ENCODE data around the gene MED28.
"Not testable (repeated sequence)": the region's sequence is repeated elsewhere in the genome, so short reads cannot be mapped to it uniquely, and the experiment has no call there.

MED28 gene

GRCh38 chr4:17614416-17615299, at the start of gene MED28:
Gene MED28, plus strand, starts transcription at chr4:17614641. Its CDS starts 14 bp downstream, at chr4:17614655.
- peak; percentile 95 for DNase-seq (ENCODE audit: low spot score)

GRCh38 chr4:17565846-17566245, 48.6 kb upstream of the MED28 start:
- DNase-seq (ENCODE audit: low spot score) = no peak

DNA sequence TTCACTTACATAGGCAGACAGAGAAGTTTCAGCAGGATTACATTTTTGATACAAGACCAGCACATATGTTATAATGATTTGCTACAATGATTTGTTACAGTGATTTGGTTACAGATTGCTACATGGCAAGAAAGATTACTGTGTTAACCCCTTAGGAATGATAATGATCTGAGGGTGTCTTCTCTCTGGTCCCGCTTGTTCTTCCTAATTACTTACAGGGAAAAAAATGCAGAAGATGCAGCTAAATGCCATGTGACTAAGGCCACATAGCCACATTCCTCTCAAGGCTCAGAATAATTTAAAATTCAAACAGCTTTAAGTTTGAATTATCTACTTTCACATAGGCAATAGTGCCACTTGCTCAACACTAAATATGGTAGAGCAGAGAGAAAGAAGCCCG, 47.2 kb upstream of the MED28 start:
- no peak for DNase-seq (ENCODE audit: low spot score)

DNA sequence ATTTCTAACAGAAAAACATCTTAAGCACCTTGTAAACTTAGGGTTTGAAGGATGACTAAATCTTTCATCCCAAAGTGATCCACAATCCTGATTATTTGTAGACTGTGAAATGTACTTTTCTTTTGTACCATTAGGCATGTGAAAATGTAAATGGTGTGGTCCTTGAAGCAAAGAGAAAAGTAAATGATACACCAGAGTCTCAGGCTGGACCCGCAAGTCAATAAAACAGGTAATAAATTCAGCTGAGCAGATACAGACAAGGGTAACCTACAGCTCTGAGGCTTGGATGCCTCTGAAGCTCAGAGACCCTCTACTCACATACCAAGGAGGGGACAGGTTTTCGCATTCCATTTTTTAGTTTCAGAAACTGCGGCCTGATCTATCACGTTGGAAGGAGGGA, 40.2 kb upstream of the MED28 start:
- DNase-seq (ENCODE audit: low spot score) = no peak

- DNase-seq (ENCODE audit: low spot score) = not testable (repeated sequence)
Measured at GRCh38 chr4:17575177-17575576, 39.3 kb upstream of the MED28 start.

DNA sequence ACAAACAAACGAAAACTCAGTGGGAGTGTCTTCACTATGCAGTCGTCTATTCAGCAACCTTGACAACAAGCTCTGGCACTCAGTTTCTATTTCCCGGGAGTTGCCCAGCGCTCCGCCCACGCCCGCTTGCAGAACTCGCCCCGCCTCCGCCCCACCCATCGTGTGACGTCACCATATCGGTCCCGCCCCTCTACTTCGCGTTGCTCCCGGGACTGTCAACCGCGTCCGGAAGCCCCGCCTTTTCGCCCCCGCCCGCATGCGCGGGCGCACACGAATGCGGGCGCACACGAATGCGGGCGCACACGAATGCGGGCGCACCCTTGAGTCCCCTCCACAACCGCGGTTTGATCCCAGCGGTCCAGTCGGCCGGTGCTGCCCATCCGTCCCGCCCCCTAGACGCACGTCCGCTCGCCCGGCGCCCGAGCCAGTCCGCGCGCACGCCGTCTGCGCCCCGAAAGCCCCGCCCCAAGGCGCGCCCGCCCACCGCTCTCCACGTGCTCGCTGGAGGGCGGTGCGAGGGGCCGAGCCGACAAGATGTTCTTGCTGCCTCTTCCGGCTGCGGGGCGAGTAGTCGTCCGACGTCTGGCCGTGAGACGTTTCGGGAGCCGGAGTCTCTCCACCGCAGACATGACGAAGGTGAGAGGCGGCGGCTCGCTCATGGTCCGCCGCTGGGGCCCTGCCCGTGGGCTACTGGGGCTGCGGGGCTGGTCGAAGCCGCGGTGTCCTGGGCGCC, 37.3 kb upstream of the MED28 start, which contains the start of gene LAP3:
TSS of gene LAP3 (plus strand) at position 267 of the 733 bp plus-strand sequence. CDS start at position 535, 268 bp downstream.
- peak; percentile 92 for DNase-seq (ENCODE audit: low spot score)

- peak; percentile 21 for DNase-seq (ENCODE audit: low spot score)
Measured at GRCh38 chr4:17577665-17578481, 36.6 kb upstream of the MED28 start.

DNA sequence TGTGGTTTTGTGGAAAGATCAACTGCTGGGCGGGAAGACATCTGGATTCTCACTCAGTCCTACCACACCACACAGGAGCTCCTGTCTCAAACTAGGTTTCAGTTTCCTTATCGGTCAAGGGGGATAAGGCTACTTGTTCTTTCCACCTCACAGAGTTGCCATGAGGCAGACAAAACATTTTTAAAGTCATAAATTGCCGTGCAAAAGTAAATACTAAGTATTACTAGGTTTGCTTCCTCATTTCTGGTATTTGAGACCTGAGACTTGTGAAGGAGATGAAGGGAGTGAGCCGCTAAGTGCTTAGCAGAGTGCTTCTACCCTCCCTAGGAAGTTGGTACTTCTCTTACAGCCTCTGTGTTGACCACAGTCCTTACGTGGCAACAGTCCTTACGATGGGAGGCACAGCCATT, 36.0 kb upstream of the MED28 start:
- no peak for DNase-seq (ENCODE audit: low spot score)

- DNase-seq (ENCODE audit: low spot score) = no peak
Measured at GRCh38 chr4:17580969-17581368, 33.5 kb upstream of the MED28 start.

- no peak for DNase-seq (ENCODE audit: low spot score)
Measured at GRCh38 chr4:17583276-17583675, 31.2 kb upstream of the MED28 start.

- no peak for DNase-seq (ENCODE audit: low spot score)
Measured at GRCh38 chr4:17583941-17584340, 30.5 kb upstream of the MED28 start.

DNA sequence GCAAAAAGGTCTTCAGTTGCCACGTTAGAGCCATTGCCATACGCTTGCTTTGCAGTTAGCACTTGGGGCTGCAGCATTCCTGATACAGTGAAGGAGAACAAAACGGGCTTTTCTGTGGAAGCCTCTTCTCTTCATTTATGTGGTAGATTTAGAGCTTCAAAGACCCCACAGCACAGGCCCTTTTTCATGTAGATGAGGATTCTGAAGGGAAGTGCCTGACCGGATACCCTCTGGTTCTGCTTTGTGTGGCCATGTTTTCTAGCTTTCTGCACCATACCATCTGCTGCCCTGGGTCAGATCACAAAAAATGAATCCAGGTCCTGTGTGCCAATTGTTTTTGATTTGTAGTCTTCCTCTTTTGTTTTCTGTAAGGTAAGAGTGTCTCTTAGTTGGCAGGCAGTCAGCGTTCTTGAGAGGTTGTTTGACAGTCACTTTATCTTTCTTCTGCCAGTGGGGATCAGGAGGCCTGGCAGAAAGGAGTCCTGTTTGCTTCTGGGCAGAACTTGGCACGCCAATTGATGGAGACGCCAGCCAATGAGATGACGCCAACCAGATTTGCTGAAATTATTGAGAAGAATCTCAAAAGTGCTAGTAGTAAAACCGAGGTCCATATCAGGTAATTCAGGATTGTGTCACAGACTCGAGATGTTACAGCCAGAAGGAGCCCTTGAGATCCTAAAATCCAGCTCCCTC, 29.8 kb upstream of the MED28 start:
- DNase-seq (ENCODE audit: low spot score) = no peak

DNA sequence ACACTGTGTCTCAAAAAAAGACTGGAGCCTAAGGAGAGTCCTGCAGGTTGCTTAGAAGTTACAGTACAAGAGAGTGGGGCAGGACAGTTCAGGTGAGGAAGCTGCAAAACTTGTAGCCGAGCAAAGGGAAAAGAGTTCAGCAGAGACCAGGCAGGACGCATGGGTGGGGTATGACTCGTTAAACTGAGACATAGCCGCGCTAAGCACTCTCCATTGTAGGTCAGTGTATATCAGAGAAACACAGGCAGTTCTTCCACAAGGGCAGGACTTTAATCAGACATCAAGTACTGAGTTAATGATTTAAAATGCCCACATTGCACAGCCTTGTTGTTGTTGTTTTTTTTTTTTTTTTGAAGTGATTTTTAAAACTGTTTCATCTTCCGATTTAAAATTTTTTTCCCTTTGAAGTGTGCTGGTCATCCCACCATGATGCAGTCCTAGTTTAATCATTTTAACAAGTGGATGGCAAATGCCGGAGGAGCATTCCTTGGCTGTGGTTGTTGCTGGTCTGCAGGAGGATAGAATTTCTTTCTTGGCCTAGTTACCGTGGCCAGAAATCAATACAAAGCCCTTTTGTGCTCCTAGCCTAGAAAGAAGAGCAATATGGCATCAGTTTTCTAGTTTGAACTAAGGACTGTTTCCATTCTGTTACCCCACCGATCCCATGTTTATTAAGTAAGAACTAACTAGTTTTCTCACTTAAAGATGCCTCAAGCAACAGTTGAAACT, 27.2 kb upstream of the MED28 start:
- DNase-seq (ENCODE audit: low spot score) = no peak

- DNase-seq (ENCODE audit: low spot score) = no peak
Measured at GRCh38 chr4:17589355-17589754, 25.1 kb upstream of the MED28 start.

- DNase-seq (ENCODE audit: low spot score) = no peak
Measured at GRCh38 chr4:17595471-17596005, 18.9 kb upstream of the MED28 start.

- no peak for DNase-seq (ENCODE audit: low spot score)
Measured at GRCh38 chr4:17597517-17597916, 16.9 kb upstream of the MED28 start.

DNA sequence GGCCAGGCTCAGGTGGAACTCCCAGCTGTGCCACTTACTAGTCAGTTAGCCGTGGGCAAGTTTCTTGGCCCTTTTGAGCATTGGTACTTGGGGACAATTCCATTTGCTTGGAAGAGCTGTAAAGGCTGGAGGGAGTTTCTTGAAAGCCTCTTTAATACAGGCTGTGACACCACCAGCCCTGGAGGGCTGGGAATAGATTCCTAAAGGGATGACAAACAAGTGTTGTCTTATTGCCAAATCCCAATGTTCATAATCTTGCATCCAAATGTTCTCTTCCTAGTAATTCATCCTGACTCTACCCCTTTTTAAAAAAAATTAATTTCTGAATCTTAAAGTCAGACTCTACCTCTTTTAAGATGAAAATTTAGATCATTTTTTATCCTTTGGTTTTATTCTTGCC, 14.6 kb upstream of the MED28 start:
- no peak for DNase-seq (ENCODE audit: low spot score)

GRCh38 chr4:17605236-17605635, 9.2 kb upstream of the MED28 start:
- DNase-seq (ENCODE audit: low spot score) = no peak

DNA sequence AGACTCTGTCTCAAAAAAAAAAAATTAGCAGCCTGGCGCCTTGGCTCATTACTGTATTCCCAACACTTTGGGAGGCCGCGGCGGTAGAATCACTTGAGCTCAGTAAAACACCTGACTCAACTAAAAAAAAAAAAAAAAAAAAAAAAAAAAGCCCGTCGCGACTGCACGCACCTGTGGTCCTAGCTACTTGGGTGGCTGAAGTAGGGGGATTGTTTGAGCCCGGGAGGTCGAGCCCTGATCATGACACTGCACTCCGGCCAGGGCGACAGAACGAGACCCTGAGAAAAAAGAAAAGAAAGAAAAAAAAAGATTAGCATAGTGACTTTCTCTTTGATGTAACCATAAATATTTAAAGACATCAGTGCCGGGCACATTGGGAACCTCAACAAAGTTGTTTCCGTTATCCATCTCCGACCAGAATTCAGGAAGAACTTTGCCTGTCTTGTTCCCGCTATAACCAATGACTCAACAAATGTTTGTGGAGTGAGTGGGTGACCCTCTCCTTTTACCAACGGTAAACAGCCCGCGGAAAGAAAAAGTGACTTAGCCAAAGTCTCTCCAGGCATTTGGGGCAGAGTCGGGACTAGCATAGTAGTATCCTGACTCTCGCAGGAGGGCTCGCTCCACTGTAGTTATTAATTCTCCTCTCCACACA, 553 bp upstream of the MED28 start:
- no peak for DNase-seq (ENCODE audit: low spot score)

GRCh38 chr4:17616283-17616682, 1.8 kb downstream of the MED28 start:
- no peak for DNase-seq (ENCODE audit: low spot score)
